ENCODE results near the gene CAMTA1.

GRCh38 chr1:7729761-7730160 lies 944.5 kb downstream of the CAMTA1 start:
- TF ChIP-seq, protein P1, sequence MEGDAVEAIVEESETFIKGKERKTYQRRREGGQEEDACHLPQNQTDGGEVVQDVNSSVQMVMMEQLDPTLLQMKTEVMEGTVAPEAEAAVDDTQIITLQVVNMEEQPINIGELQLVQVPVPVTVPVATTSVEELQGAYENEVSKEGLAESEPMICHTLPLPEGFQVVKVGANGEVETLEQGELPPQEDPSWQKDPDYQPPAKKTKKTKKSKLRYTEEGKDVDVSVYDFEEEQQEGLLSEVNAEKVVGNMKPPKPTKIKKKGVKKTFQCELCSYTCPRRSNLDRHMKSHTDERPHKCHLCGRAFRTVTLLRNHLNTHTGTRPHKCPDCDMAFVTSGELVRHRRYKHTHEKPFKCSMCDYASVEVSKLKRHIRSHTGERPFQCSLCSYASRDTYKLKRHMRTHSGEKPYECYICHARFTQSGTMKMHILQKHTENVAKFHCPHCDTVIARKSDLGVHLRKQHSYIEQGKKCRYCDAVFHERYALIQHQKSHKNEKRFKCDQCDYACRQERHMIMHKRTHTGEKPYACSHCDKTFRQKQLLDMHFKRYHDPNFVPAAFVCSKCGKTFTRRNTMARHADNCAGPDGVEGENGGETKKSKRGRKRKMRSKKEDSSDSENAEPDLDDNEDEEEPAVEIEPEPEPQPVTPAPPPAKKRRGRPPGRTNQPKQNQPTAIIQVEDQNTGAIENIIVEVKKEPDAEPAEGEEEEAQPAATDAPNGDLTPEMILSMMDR (IDR thresholded peaks at IDR 0.05), result no peak
- TF ChIP-seq POLR2A (IDR thresholded peaks at IDR 0.05), result no peak
